SK-N-SH treated with all-trans-retinoic acid at 6 μM for 48 hours (cell line): ENCODE data around the gene GTF3A.

Source experiments
- ATAC-seq: fragments of 200-7000 bp; cut with Tn5 transposase; 3 replicates; pipeline ENCODE4 v1.9.1; 2020; ENCODE audit warnings: mild to moderate bottlenecking, moderate library complexity
- ARNTL ChIP-seq: fragments of 450-650 bp; formaldehyde crosslinking; IDR thresholded peaks from 2 replicates; pipeline ENCODE4 v1.5.0; 2020; ENCODE audit warnings: low read depth, mild to moderate bottlenecking, moderate library complexity, borderline replicate concordance
- BACH2 ChIP-seq: fragments of 250-450 bp; sonication (Bioruptor Pico); IDR thresholded peaks from 2 replicates; pipeline ENCODE4 v1.9.0; 2021; ENCODE audit warnings: mild to moderate bottlenecking, borderline replicate concordance
- CREB5 ChIP-seq: fragments of 250-450 bp; sonication (Bioruptor Pico); IDR thresholded peaks from 2 replicates; pipeline ENCODE4 v1.5.1; 2020; ENCODE audit warnings: low read depth, mild to moderate bottlenecking, moderate library complexity
- CSDC2 ChIP-seq: fragments of 250-450 bp; sonication (Bioruptor Pico); IDR thresholded peaks from 2 replicates; pipeline ENCODE4 v1.5.0; 2020; ENCODE audit warnings: mild to moderate bottlenecking, moderate library complexity
- CSRNP3 ChIP-seq: fragments of 250-450 bp; sonication (Bioruptor Pico); IDR thresholded peaks from 2 replicates; pipeline ENCODE4 v1.5.1; 2021; ENCODE audit warnings: mild to moderate bottlenecking, moderate library complexity
- ESRRG ChIP-seq: fragments of 250-450 bp; sonication (Bioruptor Pico); IDR thresholded peaks from 2 replicates; pipeline ENCODE4 v1.6.1; 2021; ENCODE audit warnings: mild to moderate bottlenecking
- GLIS3 ChIP-seq: fragments of 250-450 bp; sonication (Bioruptor Pico); IDR thresholded peaks from 2 replicates; pipeline ENCODE4 v1.5.0; 2020; ENCODE audit warnings: mild to moderate bottlenecking, moderate library complexity
- ISL1 ChIP-seq: fragments of 250-450 bp; sonication (Bioruptor Pico); IDR thresholded peaks from 2 replicates; pipeline ENCODE4 v2.1.2; 2022; ENCODE audit warnings: mild to moderate bottlenecking, moderate library complexity
- OSR1 ChIP-seq: fragments of 250-450 bp; sonication (Bioruptor Pico); IDR thresholded peaks from 2 replicates; pipeline ENCODE4 v1.8.0; 2022; ENCODE audit warnings: moderate library complexity, mild to moderate bottlenecking, inconsistent platforms
- POU6F1 ChIP-seq: fragments of 250-450 bp; sonication (Bioruptor Pico); IDR thresholded peaks from 2 replicates; pipeline ENCODE4 v1.8.0; 2021; ENCODE audit warnings: low read depth, mild to moderate bottlenecking, moderate library complexity, borderline replicate concordance
- PPARA ChIP-seq: fragments of 250-450 bp; sonication (Bioruptor Pico); IDR thresholded peaks from 2 replicates; pipeline ENCODE4 v1.5.0; 2020; ENCODE audit warnings: mild to moderate bottlenecking, borderline replicate concordance
- TCF4 ChIP-seq: fragments of 250-450 bp; sonication (Bioruptor Pico); IDR thresholded peaks from 2 replicates; pipeline ENCODE4 v1.8.0; 2021; ENCODE audit warnings: mild to moderate bottlenecking, moderate library complexity, borderline replicate concordance
- TOX ChIP-seq: fragments of 250-450 bp; sonication (Bioruptor Pico); IDR thresholded peaks from 2 replicates; pipeline ENCODE4 v1.8.0; 2021; ENCODE audit warnings: mild to moderate bottlenecking, moderate library complexity, borderline replicate concordance
- ZC3H10 ChIP-seq: fragments of 250-450 bp; sonication (Bioruptor Pico); IDR thresholded peaks from 2 replicates; pipeline ENCODE4 v1.5.1; 2021; ENCODE audit warnings: mild to moderate bottlenecking, moderate library complexity
- ZFP3 ChIP-seq: fragments of 250-450 bp; sonication (Bioruptor Pico); IDR thresholded peaks from 2 replicates; pipeline ENCODE4 v1.5.0; 2020; ENCODE audit warnings: mild to moderate bottlenecking, moderate library complexity
- ZFP30 ChIP-seq: fragments of 450-650 bp; formaldehyde crosslinking; IDR thresholded peaks from 2 replicates; pipeline ENCODE4 v1.5.0; 2022; ENCODE audit warnings: mild to moderate bottlenecking, moderate library complexity
- ZNF565 ChIP-seq: fragments of 450-650 bp; formaldehyde crosslinking; conservative IDR thresholded peaks from 2 replicates; pipeline ENCODE4 v1.5.0; 2020; ENCODE audit warnings: low read depth, mild to moderate bottlenecking, moderate library complexity
- ZNF70 ChIP-seq: fragments of 450-650 bp; formaldehyde crosslinking; IDR thresholded peaks from 2 replicates; pipeline ENCODE4 v1.5.0; 2020; ENCODE audit warnings: mild to moderate bottlenecking, moderate library complexity
- ZNF8 ChIP-seq: fragments of 450-650 bp; formaldehyde crosslinking; IDR thresholded peaks from 2 replicates; pipeline ENCODE4 v1.5.0; 2020; ENCODE audit warnings: mild to moderate bottlenecking, moderate library complexity
- TF ChIP-seq, protein P1 (sequence below): fragments of 250-450 bp; sonication (Bioruptor Pico); IDR thresholded peaks from 2 replicates; pipeline ENCODE4 v1.8.0; 2020; ENCODE audit warnings: mild to moderate bottlenecking, moderate library complexity, borderline replicate concordance
- TF ChIP-seq, protein P2 (sequence below): fragments of 250-450 bp; sonication (Bioruptor Pico); IDR thresholded peaks from 2 replicates; pipeline ENCODE4 v1.5.0; 2020; ENCODE audit warnings: mild to moderate bottlenecking, moderate library complexity

Gene GTF3A

DNA sequence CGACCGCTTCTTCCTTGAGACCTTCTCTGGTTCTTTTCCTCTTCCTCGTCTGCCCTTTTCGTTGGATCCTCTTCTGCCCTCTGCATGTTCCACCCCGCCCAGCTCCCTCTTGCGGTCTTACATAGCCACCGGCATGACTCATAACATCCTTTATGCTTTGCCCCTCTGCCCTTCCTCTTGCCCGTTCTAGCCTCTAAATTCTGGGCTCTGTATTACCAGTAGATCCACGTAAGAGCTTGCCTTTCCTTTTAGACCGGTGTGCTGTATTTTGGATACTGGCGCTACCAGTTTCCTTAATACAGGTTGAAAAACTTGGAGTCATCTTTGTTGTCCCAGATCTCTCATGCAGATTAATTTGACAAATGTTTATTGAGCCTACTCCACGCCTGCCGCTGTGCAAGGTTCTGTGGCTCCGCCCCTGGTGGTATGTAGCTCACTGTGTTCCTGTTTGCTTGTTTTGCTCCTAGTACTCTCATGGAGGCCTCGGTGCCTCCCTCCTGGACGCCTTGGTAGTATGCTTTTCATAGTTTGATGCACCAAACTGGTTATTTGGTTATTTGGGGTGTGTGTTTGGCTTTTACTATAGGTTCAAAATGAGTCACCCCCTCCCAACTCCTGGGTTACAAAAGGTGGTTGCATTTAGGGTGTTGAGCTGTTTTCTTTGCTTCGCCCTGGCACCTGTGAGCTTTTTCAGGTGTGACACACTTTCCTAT is 1.7 kb downstream of the GTF3A start:
- TF ChIP-seq, protein P1, sequence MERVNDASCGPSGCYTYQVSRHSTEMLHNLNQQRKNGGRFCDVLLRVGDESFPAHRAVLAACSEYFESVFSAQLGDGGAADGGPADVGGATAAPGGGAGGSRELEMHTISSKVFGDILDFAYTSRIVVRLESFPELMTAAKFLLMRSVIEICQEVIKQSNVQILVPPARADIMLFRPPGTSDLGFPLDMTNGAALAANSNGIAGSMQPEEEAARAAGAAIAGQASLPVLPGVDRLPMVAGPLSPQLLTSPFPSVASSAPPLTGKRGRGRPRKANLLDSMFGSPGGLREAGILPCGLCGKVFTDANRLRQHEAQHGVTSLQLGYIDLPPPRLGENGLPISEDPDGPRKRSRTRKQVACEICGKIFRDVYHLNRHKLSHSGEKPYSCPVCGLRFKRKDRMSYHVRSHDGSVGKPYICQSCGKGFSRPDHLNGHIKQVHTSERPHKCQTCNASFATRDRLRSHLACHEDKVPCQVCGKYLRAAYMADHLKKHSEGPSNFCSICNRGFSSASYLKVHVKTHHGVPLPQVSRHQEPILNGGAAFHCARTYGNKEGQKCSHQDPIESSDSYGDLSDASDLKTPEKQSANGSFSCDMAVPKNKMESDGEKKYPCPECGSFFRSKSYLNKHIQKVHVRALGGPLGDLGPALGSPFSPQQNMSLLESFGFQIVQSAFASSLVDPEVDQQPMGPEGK: no peak
- TF ChIP-seq ZNF8 (no peak), TOX (no peak), ZNF565 (no peak), ZNF70 (CRISPR knock-in tag) (no peak), ESRRG (no peak), ISL1 (no peak), ARNTL (no peak), TCF4 (no peak), ZFP30 (CRISPR knock-in tag) (no peak), GLIS3 (CRISPR knock-in tag) (no peak), CSDC2 (CRISPR knock-in tag) (no peak), ZC3H10 (CRISPR knock-in tag) (no peak), ZFP3 (CRISPR knock-in tag) (no peak), BACH2 (CRISPR knock-in tag) (no peak), CSRNP3 (CRISPR knock-in tag) (no peak), CREB5 (CRISPR knock-in tag) (no peak)
- TF ChIP-seq, protein P2, sequence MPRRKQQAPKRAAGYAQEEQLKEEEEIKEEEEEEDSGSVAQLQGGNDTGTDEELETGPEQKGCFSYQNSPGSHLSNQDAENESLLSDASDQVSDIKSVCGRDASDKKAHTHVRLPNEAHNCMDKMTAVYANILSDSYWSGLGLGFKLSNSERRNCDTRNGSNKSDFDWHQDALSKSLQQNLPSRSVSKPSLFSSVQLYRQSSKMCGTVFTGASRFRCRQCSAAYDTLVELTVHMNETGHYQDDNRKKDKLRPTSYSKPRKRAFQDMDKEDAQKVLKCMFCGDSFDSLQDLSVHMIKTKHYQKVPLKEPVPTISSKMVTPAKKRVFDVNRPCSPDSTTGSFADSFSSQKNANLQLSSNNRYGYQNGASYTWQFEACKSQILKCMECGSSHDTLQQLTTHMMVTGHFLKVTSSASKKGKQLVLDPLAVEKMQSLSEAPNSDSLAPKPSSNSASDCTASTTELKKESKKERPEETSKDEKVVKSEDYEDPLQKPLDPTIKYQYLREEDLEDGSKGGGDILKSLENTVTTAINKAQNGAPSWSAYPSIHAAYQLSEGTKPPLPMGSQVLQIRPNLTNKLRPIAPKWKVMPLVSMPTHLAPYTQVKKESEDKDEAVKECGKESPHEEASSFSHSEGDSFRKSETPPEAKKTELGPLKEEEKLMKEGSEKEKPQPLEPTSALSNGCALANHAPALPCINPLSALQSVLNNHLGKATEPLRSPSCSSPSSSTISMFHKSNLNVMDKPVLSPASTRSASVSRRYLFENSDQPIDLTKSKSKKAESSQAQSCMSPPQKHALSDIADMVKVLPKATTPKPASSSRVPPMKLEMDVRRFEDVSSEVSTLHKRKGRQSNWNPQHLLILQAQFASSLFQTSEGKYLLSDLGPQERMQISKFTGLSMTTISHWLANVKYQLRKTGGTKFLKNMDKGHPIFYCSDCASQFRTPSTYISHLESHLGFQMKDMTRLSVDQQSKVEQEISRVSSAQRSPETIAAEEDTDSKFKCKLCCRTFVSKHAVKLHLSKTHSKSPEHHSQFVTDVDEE (CRISPR knock-in tag): no peak
- peak; percentile 87 for ATAC-seq

- TF ChIP-seq ZC3H10 (CRISPR knock-in tag) (no peak), ARNTL (no peak), TOX (no peak), BACH2 (CRISPR knock-in tag) (no peak)
- ATAC-seq: no peak
Measured at GRCh38 chr13:27427641-27428040, 3.2 kb downstream of the GTF3A start.

DNA sequence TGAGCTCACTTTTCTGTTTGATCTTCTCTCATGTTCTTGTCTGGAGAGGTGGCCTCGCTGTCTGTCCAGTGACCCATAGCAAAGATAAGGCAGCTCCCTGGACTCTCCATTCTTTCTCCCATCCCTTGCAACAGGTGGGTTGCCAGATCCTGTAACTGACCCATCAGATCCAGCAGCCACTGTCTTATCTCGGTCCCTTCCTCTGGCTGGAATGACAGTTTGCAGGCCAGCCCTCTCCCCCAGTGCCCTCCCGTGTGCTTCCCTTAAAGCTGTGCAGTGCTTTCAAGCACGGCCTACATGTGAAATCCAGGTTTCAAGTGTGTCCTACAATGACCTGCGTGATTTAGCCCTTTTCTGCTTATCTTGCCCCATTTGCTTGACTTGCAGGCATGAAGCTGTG is 3.7 kb downstream of the GTF3A start:
- no peak for TF ChIP-seq ISL1
- no peak for TF ChIP-seq ZFP30 (CRISPR knock-in tag)
- no peak for TF ChIP-seq ARNTL
- no peak for TF ChIP-seq BACH2 (CRISPR knock-in tag)
- TF ChIP-seq TCF4: no peak
- no peak for ATAC-seq

GRCh38 chr13:27432180-27432579 is 7.8 kb downstream of the GTF3A start:
- TF ChIP-seq GLIS3 (CRISPR knock-in tag): no peak
- no peak for TF ChIP-seq TOX
- no peak for TF ChIP-seq ZNF565
- TF ChIP-seq CREB5 (CRISPR knock-in tag): no peak
- TF ChIP-seq ZFP30 (CRISPR knock-in tag): no peak
- TF ChIP-seq ZNF70 (CRISPR knock-in tag): no peak
- TF ChIP-seq ARNTL: no peak
- no peak for TF ChIP-seq TCF4
- TF ChIP-seq, protein P2 (CRISPR knock-in tag): no peak
- TF ChIP-seq OSR1 (CRISPR knock-in tag): no peak
- TF ChIP-seq CSDC2 (CRISPR knock-in tag): no peak
- TF ChIP-seq ZFP3 (CRISPR knock-in tag): no peak
- no peak for TF ChIP-seq ISL1
- TF ChIP-seq BACH2 (CRISPR knock-in tag): no peak
- no peak for TF ChIP-seq ZC3H10 (CRISPR knock-in tag)
- no peak for TF ChIP-seq POU6F1 (CRISPR knock-in tag)
- TF ChIP-seq PPARA (CRISPR knock-in tag): no peak
- no peak for TF ChIP-seq ESRRG
- no peak for ATAC-seq
